H1 (cell line): ENCODE measurements around the gene MID2. TPM values are rescaled to one million over a fixed set of nuclear protein-coding genes. Genes with fewer than 3 reads are reported as not detected.

Source experiments
- BRCA1 ChIP-seq: IDR thresholded peaks from 2 replicates; pipeline ENCODE4 v1.6.1; 2012; ENCODE audit warnings: low read depth, low read length, improper control_type of control experiment
- SUZ12 ChIP-seq: fragments of 200-600 bp; sonication (generic); IDR thresholded peaks from 2 replicates; pipeline ENCODE4 v1.6.1; 2012; ENCODE audit warnings: mild to moderate bottlenecking, inconsistent platforms, low read length, moderate library complexity, mixed read lengths
- TCF12 ChIP-seq: IDR thresholded peaks from 2 replicates; pipeline ENCODE4 v1.6.1; 2011; ENCODE audit warnings: low read depth, mild to moderate bottlenecking, low read length
- polyA plus RNA-seq, 7 experiments: library from polyadenylated mRNA; depleted of rRNA in 3 of 7; stranded (reverse) in 5 of 7; unstranded in 2 of 7; fragments of >200 nt in 5 of 7; fragments of 200-250 nt in 2 of 7; gene quantifications; 1 replicate in 5 of 7; 2 replicates in 1 of 7; 4 replicates in 1 of 7; pipeline versions ENCODE4 v1.2.1 to v1.2.3, GENCODE V29; 2011 to 2013; ENCODE audit warnings: missing spikeins in 2 of 7, mixed read lengths in 2 of 7
- total RNA-seq: library from RNA; stranded (reverse); fragmentation: NEBNext Ultra II Directional; extraction: Animal tissue kit (Norgen Biotek cat#: 25700); gene quantifications from 2 replicates; pipeline ENCODE4 v1.2.1, GENCODE V29; 2021
- TF ChIP-seq, protein P1 (sequence below): IDR thresholded peaks from 2 replicates; pipeline ENCODE4 v1.6.1; 2011; ENCODE audit warnings: low read length, improper control_type of control experiment
- TF ChIP-seq, protein P2 (sequence below): IDR thresholded peaks from 2 replicates; pipeline ENCODE4 v1.6.1; 2011; ENCODE audit warnings: low read depth, mild to moderate bottlenecking, low read length; ENCODE audit not compliant: insufficient read depth

Gene MID2
- total and polyA plus RNA-seq, 2 of the 8 experiments (the other 6 are each of a cell fraction or from before 2014, with no cell fraction given) = 0.98 to 1.7 TPM

DNA sequence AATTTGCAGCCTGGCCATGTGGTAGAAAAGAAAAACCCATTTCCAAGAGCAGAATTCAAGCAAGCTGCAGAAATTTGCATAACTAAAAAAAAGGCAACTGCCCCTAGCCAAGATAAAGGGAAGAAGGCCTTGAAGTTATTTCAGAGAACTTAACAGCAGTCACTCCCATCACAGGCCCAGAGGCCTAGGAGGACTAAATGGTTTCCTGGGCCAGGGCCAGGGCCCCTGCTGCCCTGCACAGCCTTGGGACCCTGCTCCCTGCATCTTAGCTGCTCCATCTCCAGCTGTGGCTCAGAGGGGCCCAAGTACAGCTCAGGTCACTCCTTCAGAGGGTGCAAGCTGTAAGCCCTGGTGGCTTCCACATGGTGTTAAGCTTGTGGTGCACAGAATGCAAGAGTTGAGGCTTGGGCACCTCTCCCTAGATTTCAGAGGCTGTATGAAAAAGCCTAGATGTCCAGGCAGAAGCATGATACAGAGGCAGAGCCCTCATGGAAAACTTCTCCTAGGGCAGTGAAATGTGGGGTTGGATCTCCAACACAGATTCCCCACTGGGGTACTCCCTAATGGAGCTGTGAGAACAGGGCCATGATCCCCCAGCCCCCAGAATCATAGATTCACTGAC is 6.7 kb upstream of the MID2 start (continued):
- TF ChIP-seq, protein P1, sequence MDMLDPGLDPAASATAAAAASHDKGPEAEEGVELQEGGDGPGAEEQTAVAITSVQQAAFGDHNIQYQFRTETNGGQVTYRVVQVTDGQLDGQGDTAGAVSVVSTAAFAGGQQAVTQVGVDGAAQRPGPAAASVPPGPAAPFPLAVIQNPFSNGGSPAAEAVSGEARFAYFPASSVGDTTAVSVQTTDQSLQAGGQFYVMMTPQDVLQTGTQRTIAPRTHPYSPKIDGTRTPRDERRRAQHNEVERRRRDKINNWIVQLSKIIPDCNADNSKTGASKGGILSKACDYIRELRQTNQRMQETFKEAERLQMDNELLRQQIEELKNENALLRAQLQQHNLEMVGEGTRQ = no peak
- TF ChIP-seq BRCA1 (no peak), TCF12 (no peak), SUZ12 (no peak)
- TF ChIP-seq, protein P2, sequence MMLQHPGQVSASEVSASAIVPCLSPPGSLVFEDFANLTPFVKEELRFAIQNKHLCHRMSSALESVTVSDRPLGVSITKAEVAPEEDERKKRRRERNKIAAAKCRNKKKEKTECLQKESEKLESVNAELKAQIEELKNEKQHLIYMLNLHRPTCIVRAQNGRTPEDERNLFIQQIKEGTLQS = no peak
